Stomach smooth muscle (tissue), 2 donors: ENCODE data around the gene LONP2.
"Not testable (repeated sequence)": the region's sequence is repeated elsewhere in the genome, so short reads cannot be mapped to it uniquely, and the experiment has no call there.

Experiments used
- H3K27ac ChIP-seq: one replicate; pipeline ENCODE4 v1.7.0; 2013; ENCODE audit warnings: mild to moderate bottlenecking, low read length, inconsistent platforms
- H3K27me3 ChIP-seq, 2 donors: one replicate each; pipeline ENCODE4 v1.7.0; 2013; ENCODE audit warnings: low read length in 2 of 2; ENCODE audit not compliant: insufficient read depth in 2 of 2, control insufficient read depth in 1 of 2
- H3K36me3 ChIP-seq, 2 donors: one replicate each; pipeline ENCODE4 v1.7.0; 2013; ENCODE audit warnings: low read length in 2 of 2; ENCODE audit not compliant: control insufficient read depth in 2 of 2, insufficient read depth in 2 of 2
- H3K4me1 ChIP-seq: one replicate; pipeline ENCODE4 v1.7.0; 2013; ENCODE audit warnings: low read length; ENCODE audit not compliant: control insufficient read depth, insufficient read depth
- H3K4me3 ChIP-seq, 2 donors: one replicate each; pipeline ENCODE4 v1.7.0; 2013; ENCODE audit warnings: low read length in 2 of 2
- H3K9ac ChIP-seq, 2 donors: one replicate each; pipeline ENCODE4 v1.7.0; 2013; ENCODE audit warnings: low read length in 2 of 2, mild to moderate bottlenecking in 1 of 2
- H3K9me3 ChIP-seq, 2 donors: one replicate each; pipeline ENCODE4 v1.7.0; 2013; ENCODE audit warnings: low read length in 2 of 2; ENCODE audit not compliant: control insufficient read depth in 2 of 2
- donor health status: healthy.
- donor health status: Pancreatic carcinoma.

The LONP2 gene

GRCh38 chr16:48370668-48371392, 126.7 kb downstream of the LONP2 start:
- not testable (repeated sequence) for H3K9me3 ChIP-seq, H3K27ac ChIP-seq, H3K27me3 ChIP-seq, H3K9ac ChIP-seq, H3K36me3 ChIP-seq, H3K4me3 ChIP-seq
- peaks cover 11% of the 10 kb centered on the region for H3K4me1 ChIP-seq

- no peak overlapping the region for H3K4me3 ChIP-seq
- H3K36me3 ChIP-seq = no peaks in the 10 kb centered on the region
- no peak overlapping the region for H3K9ac ChIP-seq
- no peak overlapping the region for H3K27ac ChIP-seq
- H3K27me3 ChIP-seq = no peaks in the 10 kb centered on the region
- H3K9me3 ChIP-seq = no peaks in the 10 kb centered on the region
- peaks cover 11% of the 10 kb centered on the region for H3K4me1 ChIP-seq
These were observed 127.3 kb downstream of the LONP2 start for GRCh38 chr16:48371393-48371780.

DNA sequence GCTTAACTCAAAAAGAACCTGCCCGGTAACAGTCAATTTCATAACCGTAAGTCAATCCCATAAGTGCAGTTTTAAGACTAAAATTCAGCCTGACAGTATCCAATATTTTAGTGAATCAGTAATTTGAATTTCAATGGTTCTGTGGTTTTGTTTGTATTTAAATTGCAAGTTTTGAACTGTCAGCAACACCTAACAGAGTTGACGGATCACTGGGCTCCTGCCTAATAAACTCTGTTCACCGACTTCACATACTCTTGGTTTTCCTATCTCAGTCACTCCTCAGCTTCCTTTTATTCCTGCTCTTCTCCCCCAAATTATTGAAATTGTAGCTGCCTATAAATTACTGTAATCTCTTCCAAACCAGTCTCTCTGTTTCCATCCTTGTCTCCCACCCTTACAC, 128.6 kb downstream of the LONP2 start:
- no peaks in the 10 kb centered on the region for H3K36me3 ChIP-seq
- H3K27me3 ChIP-seq = no peaks in the 10 kb centered on the region
- H3K4me1 ChIP-seq = peaks cover 3% of the 10 kb centered on the region
- H3K4me3 ChIP-seq = no peak overlapping the region
- H3K27ac ChIP-seq = no peak overlapping the region
- no peaks in the 10 kb centered on the region for H3K9me3 ChIP-seq
- no peak overlapping the region for H3K9ac ChIP-seq

GRCh38 chr16:48373258-48374029, 129.3 kb downstream of the LONP2 start:
- no peaks in the 10 kb centered on the region for H3K9me3 ChIP-seq
- no peaks in the 10 kb centered on the region for H3K27me3 ChIP-seq
- no peak overlapping the region for H3K9ac ChIP-seq
- no peak overlapping the region for H3K4me3 ChIP-seq
- H3K4me1 ChIP-seq = peaks cover 4% of the 10 kb centered on the region
- no peaks in the 10 kb centered on the region for H3K36me3 ChIP-seq
- H3K27ac ChIP-seq = no peak overlapping the region

GRCh38 chr16:48374255-48374654, 130.2 kb downstream of the LONP2 start:
- no peak overlapping the region for H3K9ac ChIP-seq
- no peak overlapping the region for H3K27ac ChIP-seq
- no peaks in the 10 kb centered on the region for H3K27me3 ChIP-seq
- peaks cover 7% of the 10 kb centered on the region for H3K4me1 ChIP-seq
- H3K4me3 ChIP-seq = no peak overlapping the region
- H3K9me3 ChIP-seq = no peaks in the 10 kb centered on the region
- no peaks in the 10 kb centered on the region for H3K36me3 ChIP-seq

- not testable (repeated sequence) for H3K9me3 ChIP-seq, H3K36me3 ChIP-seq, H3K27me3 ChIP-seq, H3K4me3 ChIP-seq, H3K27ac ChIP-seq, H3K9ac ChIP-seq
- peaks cover 14% of the 10 kb centered on the region for H3K4me1 ChIP-seq
These were observed 133.2 kb downstream of the LONP2 start for GRCh38 chr16:48377301-48377700.

DNA sequence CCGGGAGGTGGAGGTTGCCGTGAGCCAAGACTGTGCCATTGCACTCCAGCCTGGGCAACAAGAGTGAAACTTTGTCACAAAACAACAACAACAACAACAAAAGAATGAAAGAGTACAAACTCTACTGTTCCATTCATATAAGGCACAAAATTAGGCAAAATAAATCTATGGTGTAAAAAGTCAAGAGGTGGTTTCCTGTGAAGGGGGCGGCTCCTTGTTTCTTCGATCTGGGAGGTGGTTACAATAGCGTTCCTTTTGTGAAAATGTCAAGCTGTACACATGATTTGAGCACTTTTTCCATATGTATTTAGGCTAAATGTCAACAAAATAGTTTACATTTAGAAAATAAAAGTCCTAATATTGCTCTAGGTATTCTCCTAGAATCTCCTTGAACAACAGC, 134.2 kb downstream of the LONP2 start:
- Histone ChIP-seq H3K36me3 (no peaks in the 10 kb centered on the region), H3K9ac (no peak overlapping the region), H3K27me3 (no peaks in the 10 kb centered on the region), H3K9me3 (no peaks in the 10 kb centered on the region), H3K4me1 (peaks cover 14% of the 10 kb centered on the region), H3K27ac (no peak overlapping the region), H3K4me3 (peak overlapping the region in 1 of 2 donors; percentile 15)

- H3K27ac ChIP-seq = no peak overlapping the region
- no peaks in the 10 kb centered on the region for H3K27me3 ChIP-seq
- peaks cover 19% of the 10 kb centered on the region for H3K4me1 ChIP-seq
- H3K36me3 ChIP-seq = no peaks in the 10 kb centered on the region
- no peaks in the 10 kb centered on the region for H3K9me3 ChIP-seq
- no peak overlapping the region for H3K9ac ChIP-seq
- peak overlapping the region; percentile 15 to 17 for H3K4me3 ChIP-seq
These were observed 134.7 kb downstream of the LONP2 start for GRCh38 chr16:48378836-48379235.

DNA sequence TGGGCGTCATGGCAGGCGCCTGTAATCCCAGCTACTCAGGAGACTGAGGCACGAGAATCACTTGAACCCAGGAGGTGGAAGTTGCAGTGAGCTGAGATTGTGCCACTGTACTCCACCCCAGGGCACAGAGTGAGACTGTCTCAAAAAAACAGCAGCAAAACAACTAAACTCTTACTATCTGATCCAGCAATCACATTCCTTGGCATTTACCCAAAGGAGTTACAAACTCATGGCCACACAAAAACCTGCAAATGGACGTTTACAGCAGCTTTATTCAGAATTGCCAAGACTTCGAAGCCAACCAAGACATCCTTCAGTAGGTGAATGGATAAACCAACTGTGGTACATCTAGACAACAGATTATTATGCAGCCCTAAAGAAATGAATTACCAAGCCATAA, 137.1 kb downstream of the LONP2 start:
- H3K4me3 ChIP-seq = no peak overlapping the region
- no peaks in the 10 kb centered on the region for H3K36me3 ChIP-seq
- H3K9me3 ChIP-seq = no peaks in the 10 kb centered on the region
- H3K27me3 ChIP-seq = no peaks in the 10 kb centered on the region
- peaks cover 24% of the 10 kb centered on the region for H3K4me1 ChIP-seq
- no peak overlapping the region for H3K9ac ChIP-seq
- H3K27ac ChIP-seq = no peak overlapping the region

- H3K27ac ChIP-seq = no peak overlapping the region
- no peaks in the 10 kb centered on the region for H3K36me3 ChIP-seq
- H3K4me3 ChIP-seq = no peak overlapping the region
- no peaks in the 10 kb centered on the region for H3K9me3 ChIP-seq
- H3K27me3 ChIP-seq = no peaks in the 10 kb centered on the region
- H3K9ac ChIP-seq = no peak overlapping the region
- peaks cover 24% of the 10 kb centered on the region for H3K4me1 ChIP-seq
These were observed 138.0 kb downstream of the LONP2 start for GRCh38 chr16:48382131-48382530.
